Omental fat pad (tissue), 4 donors: ENCODE results near the gene CADM1. TPM values are rescaled to one million over a fixed set of nuclear protein-coding genes. Genes with fewer than 3 reads are reported as not detected.

Experiments
- ATAC-seq: fragments of 150-250 bp; one replicate; pipeline ENCODE4 v1.9.1; 2016; ENCODE audit warnings: mild to moderate bottlenecking, moderate library complexity; ENCODE audit not compliant: low FRiP score
- DNase-seq: peaks from one replicate; pipeline ENCODE4 v3.0.0-alpha.2; 2019; ENCODE audit warnings: low spot score
- CTCF ChIP-seq, 3 donors: fragments of 450-650 bp; IDR thresholded peaks; one replicate each; pipeline ENCODE4 v1.5.1; 2016 to 2017; ENCODE audit warnings: antibody characterized with exemption in 3 of 3, mild to moderate bottlenecking in 3 of 3, moderate library complexity in 2 of 3
- total RNA-seq, 4 donors: library from RNA; depleted of rRNA; stranded (reverse); fragments of >200 nt; gene quantifications; one replicate each; pipeline ENCODE4 v1.1.0, GENCODE V29; 2016

CADM1 gene
- total RNA-seq, 4 donors from 2014 or later = 5.8 to 27.9 (median 14.9) TPM

DNA sequence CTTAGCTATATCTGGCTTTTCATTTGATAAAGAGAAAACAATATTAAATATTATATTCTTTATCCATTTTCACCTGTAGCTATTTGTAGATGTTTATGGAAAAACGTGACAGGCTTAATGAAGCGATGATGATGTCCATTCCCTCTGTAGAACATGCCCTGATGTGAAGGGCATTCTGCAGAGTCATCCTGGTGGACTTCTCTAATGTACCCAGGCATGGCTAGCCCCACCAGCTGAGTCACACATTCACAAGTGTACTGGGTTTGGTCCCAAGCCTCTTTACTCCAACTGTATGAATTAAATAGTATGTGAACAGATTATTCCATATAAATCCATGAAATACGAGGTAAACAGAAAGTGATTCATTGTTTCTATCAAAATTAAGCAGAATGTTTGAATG is 139.3 kb downstream of the CADM1 start:
- ATAC-seq = no peak
- TF ChIP-seq CTCF (IDR thresholded peaks at IDR 0.05) = no peak
- DNase-seq = no peak

DNA sequence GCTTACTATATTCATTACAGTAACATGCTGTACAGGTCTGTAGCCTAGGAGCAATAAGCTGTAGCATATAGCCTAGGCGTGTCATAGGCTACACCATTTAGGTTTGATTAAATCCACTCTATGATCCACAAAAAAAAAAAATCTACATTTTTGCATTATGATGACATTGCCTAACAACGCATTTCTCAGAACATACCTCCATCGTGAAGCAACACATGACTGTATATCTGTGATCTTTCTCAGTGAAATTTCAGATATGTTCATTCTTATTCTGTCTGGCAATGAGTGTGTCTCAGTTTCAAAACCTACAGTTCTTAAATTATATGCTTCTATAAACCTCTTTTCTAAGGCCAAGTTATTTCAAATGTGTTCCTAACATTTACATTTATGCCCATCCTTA is 140.3 kb downstream of the CADM1 start:
- DNase-seq = no peak
- no peak for ATAC-seq
- TF ChIP-seq CTCF (IDR thresholded peaks at IDR 0.05) = no peak

GRCh38 chr11:115363426-115363825 is 140.8 kb downstream of the CADM1 start:
- no peak for TF ChIP-seq CTCF (IDR thresholded peaks at IDR 0.05)
- no peak for ATAC-seq
- no peak for DNase-seq

GRCh38 chr11:115362997-115363396 is 141.2 kb downstream of the CADM1 start:
- TF ChIP-seq CTCF (IDR thresholded peaks at IDR 0.05) = no peak
- DNase-seq (no peak), ATAC-seq (no peak)

- DNase-seq (no peak), ATAC-seq (no peak)
- no peak for TF ChIP-seq CTCF (IDR thresholded peaks at IDR 0.05)
Observed at GRCh38 chr11:115361025-115361424, 143.2 kb downstream of the CADM1 start.

GRCh38 chr11:115360186-115360824 is 143.9 kb downstream of the CADM1 start:
- DNase-seq = no peak
- TF ChIP-seq CTCF (IDR thresholded peaks at IDR 0.05) = no peak
- ATAC-seq = no peak

- ATAC-seq = no peak
- DNase-seq = no peak
- no peak for TF ChIP-seq CTCF (IDR thresholded peaks at IDR 0.05)
Observed at GRCh38 chr11:115357066-115357465, 147.1 kb downstream of the CADM1 start.
